ENCODE results near the gene LRP1B. TPM values are rescaled to one million over a fixed set of nuclear protein-coding genes. Genes with fewer than 3 reads are reported as not detected.

Gene LRP1B
- total RNA-seq, 1 donor from 2014 or later = 0.89 TPM

- DNase-seq (ENCODE audit: low spot score) = no peak
Observed at GRCh38 chr2:141438536-141438935, 692.3 kb downstream of the LRP1B start.

GRCh38 chr2:141437521-141437920 lies 693.3 kb downstream of the LRP1B start:
- no peak for DNase-seq (ENCODE audit: low spot score)

- no peak for DNase-seq (ENCODE audit: low spot score)
Observed at GRCh38 chr2:141423124-141423523, 707.7 kb downstream of the LRP1B start.

- no peak for DNase-seq (ENCODE audit: low spot score)
Observed at GRCh38 chr2:141417246-141417797, 713.5 kb downstream of the LRP1B start.

DNA sequence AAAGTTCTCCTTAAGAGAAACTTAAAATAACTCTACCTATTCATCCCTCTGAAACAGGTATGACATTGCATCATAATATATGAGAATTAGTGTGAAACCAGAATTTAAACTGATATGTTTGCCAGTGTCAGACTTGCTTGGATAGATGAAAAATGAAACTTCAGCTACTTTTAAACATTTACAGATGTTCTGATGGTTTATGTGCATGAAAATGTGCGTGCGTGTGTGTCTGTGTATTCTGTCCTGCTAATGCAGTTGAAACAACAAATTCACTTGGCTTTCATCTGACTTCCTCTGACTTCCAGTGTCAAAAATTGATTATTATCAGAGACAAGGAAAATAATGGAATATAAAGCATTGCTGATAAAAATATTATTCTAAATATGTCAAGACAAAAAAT lies 719.4 kb downstream of the LRP1B start:
- DNase-seq (ENCODE audit: low spot score) = no peak

GRCh38 chr2:141399270-141399669 lies 731.5 kb downstream of the LRP1B start:
- DNase-seq (ENCODE audit: low spot score) = no peak

GRCh38 chr2:141393214-141393545 lies 737.6 kb downstream of the LRP1B start:
- DNase-seq (ENCODE audit: low spot score) = no peak

DNA sequence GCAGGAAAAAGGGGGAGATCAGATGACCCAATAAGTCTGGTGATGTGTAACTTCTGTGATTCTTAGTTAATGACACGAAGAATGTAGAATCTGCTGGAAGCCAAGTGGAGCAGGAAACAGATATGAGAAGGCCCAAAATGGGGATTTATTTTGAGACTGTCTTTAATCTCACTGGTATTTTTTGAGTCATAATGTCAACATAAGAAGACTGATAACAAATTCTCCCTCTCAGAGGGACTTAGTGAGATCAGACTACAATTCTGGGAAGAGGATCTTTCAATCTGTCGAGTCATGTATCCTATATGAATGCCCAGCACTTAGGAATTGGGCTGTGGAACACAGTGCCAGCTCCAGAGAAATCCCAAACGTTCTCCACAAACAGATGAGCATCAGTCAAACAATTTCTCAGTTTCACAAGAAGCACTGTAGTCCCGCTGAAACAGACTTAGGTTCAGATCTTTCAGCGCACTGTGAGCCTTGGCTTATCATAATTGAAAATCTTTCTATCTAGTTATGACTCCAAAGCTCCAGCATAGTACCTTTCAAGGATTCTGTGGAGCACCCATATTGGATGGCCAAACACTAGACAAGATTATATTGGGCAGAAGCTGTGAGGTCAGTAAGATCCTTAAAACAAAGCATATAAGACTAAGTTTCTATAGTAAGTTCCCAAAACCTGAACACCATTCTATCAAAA lies 738.2 kb downstream of the LRP1B start:
- no peak for DNase-seq (ENCODE audit: low spot score)

- no peak for DNase-seq (ENCODE audit: low spot score)
Observed at GRCh38 chr2:141386168-141386567, 744.6 kb downstream of the LRP1B start.

DNA sequence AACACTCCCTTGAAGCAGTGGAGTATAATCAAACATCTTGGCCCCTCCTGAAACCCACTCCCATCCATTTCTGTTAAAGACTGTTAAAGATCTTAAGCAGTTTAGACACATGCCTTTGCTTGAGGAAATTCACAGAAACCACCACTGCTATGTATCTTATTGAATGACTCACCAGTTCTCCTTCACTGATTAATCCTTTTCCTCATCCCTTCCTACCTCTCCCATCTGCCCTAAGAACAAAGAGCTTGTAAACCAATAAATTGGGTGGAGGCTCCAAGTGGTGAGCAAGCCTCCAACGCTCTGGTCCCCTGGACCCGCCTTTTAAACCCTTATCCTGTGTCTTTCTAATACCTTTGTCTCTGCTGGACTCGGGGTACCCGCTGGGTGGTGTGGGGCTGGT lies 746.1 kb downstream of the LRP1B start:
- DNase-seq (ENCODE audit: low spot score) = no peak

GRCh38 chr2:141381946-141382345 lies 748.9 kb downstream of the LRP1B start:
- no peak for DNase-seq (ENCODE audit: low spot score)

- DNase-seq (ENCODE audit: low spot score) = no peak
Observed at GRCh38 chr2:141380008-141380979, 750.5 kb downstream of the LRP1B start.

- no peak for DNase-seq (ENCODE audit: low spot score)
Observed at GRCh38 chr2:141364821-141365220, 766.0 kb downstream of the LRP1B start.

DNA sequence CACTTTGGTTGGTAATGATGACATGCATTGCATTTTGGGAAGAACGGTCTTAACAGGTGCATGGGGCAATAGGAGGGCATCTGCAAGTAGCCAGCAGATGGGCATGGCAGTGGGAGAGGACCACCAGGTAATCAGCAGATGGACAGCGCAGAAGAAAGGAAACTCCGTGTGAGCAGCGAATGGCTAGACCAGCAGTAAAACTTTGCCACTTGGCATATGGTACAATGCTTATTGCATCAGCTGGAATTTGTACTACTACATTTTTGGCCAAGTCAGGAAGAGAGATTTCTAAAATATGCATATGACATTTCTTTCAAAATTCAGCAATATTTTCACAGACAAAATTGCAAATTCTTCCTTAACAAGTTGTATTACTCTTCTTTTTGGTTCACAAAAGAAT lies 768.5 kb downstream of the LRP1B start:
- DNase-seq (ENCODE audit: low spot score) = no peak

DNA sequence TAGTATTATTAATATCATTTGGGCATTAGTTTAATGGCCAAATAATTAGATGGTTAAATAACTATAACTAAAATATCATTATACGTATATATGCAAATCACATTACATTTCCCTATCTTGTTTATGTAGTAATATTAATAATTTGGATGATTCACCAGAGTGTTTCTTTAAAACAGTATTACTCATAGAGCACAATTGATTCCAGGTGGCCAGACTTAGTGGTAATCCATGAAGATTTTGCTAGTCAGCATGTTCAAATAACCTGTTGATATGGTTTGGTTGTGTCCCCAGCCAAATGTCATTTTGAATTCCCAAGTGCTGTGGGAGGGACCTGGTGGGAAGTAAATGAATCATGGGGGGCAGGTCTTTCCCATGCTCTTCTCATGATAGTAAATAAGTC lies 782.3 kb downstream of the LRP1B start:
- DNase-seq (ENCODE audit: low spot score) = no peak

DNA sequence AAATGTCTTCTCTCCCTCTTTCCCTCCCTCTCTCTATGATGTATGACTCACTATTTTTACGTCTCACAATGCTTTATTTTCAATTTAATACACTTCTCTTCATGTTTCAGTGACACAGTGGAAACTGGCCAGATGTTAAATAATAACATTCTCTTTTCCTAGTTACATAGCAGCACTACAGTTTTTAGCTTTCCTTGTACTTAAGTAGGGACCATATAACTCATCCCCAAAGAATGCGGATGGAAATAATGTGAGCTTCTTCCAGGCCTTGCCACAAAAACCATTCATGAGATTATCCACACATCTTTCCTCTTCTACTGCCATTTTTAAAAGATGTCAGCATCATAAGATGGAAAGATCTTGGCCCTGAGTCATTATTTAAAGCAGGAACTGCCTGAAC lies 789.4 kb downstream of the LRP1B start:
- DNase-seq (ENCODE audit: low spot score) = no peak

DNA sequence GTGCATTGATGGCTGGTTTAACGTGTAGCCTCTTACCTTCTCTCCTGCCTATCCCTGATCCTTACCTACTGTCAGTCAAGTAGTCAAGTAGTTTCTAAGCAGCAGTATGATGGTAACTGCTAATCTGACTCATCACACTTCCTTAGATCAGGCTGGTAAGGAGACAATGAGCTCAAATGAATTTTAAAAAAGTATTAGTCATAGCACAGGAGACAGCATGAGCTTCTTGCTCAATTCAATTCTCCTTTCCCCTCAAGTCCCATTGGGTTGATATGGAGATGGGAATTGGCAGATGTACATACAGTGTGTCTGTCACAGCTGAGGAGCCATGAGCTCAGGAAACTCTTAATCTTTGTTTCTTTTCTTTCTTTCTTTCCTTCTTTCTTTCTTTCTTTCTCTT lies 799.7 kb downstream of the LRP1B start:
- no peak for DNase-seq (ENCODE audit: low spot score)

DNA sequence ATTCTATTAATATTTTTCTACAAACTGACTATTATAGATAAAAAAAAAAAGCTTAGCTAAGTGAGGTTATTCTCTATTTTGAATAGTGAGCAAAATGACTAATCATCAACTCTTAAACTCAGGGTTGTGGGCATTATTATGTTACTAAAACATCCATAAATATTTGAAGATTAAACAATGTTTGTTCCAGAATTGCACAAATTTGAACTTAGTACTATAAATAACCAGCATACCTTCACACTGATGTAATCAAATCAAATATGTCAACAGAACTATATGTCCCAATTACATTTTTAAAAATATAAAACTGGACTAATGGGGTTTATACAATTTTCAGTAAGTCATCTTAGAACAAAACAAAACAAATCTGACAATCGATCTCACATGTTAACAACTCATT lies 800.9 kb downstream of the LRP1B start:
- DNase-seq (ENCODE audit: low spot score) = no peak

- no peak for DNase-seq (ENCODE audit: low spot score)
Observed at GRCh38 chr2:141323571-141323970, 807.2 kb downstream of the LRP1B start.

- DNase-seq (ENCODE audit: low spot score) = no peak
Observed at GRCh38 chr2:141317986-141318385, 812.8 kb downstream of the LRP1B start.

DNA sequence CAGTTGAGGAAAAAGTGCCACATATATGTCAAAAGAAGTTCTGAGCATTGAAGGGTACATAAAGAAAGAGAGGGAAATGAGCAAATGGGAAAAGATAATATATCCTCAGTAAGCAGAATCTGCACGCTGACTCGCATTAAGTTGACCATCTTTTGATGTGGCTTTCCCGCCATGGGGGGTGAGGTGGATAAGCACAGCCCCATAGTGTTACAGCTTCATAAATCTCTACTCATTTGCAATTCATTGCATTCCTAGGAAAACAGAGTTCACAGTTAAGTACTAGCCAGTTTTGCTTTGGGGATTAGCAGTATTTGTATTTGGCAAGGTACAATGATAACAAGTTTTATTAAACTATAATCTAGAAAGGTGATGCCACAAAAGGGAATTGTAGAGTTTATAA lies 814.2 kb downstream of the LRP1B start:
- DNase-seq (ENCODE audit: low spot score) = no peak

GRCh38 chr2:141316103-141316502 lies 814.7 kb downstream of the LRP1B start:
- DNase-seq (ENCODE audit: low spot score) = no peak

DNA sequence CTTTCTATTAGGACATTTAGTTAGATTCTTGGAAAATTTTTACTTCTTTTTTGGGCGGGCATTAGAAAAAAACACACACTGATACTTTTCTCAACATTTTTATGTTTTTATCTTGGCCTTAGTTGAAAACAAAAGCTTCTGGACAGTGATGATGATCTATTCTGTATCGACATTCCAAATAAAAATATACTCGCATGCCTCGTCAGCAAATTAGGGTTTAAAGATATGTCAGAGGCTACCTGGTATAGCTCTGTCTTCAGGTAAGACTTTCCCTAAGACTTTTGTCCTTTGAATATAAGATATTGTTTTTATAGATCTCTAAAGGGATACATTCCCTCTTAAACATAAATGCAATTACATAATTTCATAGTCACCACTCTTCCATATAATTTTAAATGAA lies 816.8 kb downstream of the LRP1B start:
- DNase-seq (ENCODE audit: low spot score) = no peak
